ENCODE results near the gene NCOR1. TPM values are rescaled to one million over a fixed set of nuclear protein-coding genes. Genes with fewer than 3 reads are reported as not detected.

NCOR1 gene
- total RNA-seq, 1 experiment from 2014 or later: 83.8 TPM

- no TSS peak for BruUV-seq (replicated peaks)
- intact Hi-C loops (cut with micrococcal nuclease; ENCODE audit: unreplicated experiment) (loop anchor here (10.0 kb wide), 1 partner anchor 80 kb away; no protein-coding TSS in a partner anchor), in situ Hi-C loops (cut with HindIII; ENCODE audit: low pct_unique_long_range_greater_than_20kb, low sequenced_read_pairs) (no loop called here)
- Histone ChIP-seq H3K9me3 (ENCODE audit: control insufficient read depth, insufficient read depth, low read depth, low read length) (no peaks in the 10 kb centered on the region), H3K36me3 (ENCODE audit: control insufficient read depth, insufficient read depth, low read length) (peaks cover 10% of the 10 kb centered on the region), H3K4me3 (ENCODE audit: low read depth in 2 of 2, low read length in 2 of 2) (peak overlapping the region; percentile 74 to 76), H3K27ac (ENCODE audit: low read length) (peak overlapping the region; percentile 83), H3K27me3 (ENCODE audit: control insufficient read depth, insufficient read depth, low read length) (no peaks in the 10 kb centered on the region), H3K4me1 (ENCODE audit: control insufficient read depth, insufficient read depth, low read length) (peaks cover 12% of the 10 kb centered on the region; the same call in 1 of the 2 replicates)
- CTCF ChIA-PET: no interaction called here
- POLR2A ChIA-PET: no interaction called here
- no peak for DNase-seq (ENCODE audit: low read depth, low spot score)
- peak; percentile 20 for ATAC-seq
- TF ChIP-seq POLR2AphosphoS5 (IDR thresholded peaks at IDR 0.05; ENCODE audit: low read depth, low read length) (no peak), SIN3A (IDR thresholded peaks at IDR 0.05; ENCODE audit: borderline replicate concordance, insufficient read depth, low read depth, low read length) (0 out of 2 replicates have a peak, but pooled peaks have one; percentile 8)
Observed at GRCh38 chr17:16214190-16215001, 938 bp downstream of the NCOR1 start.

DNA sequence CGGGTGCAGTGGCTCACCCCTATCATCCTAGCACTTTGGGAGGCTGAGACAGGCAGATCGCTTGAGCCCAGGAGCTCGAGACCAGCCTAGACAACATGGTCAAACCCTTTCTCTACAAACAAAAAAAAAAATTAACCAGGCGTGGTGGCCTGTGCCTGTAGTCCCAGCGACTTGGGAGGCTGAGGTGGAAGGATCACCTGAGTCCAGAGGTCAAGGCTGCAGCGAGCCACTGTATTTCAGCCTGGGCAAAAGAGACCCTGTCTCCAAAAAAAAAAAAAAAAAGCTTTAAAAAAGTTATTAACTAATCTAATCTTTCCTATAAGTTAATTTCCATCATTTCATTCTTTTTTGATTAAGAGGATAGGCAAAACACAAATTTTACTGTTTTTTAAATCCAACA lies 2.5 kb downstream of the NCOR1 start:
- CTCF ChIA-PET: no interaction called here
- POLR2A ChIA-PET: interaction anchor here (0.6 kb wide), 1 partner anchor 146 kb away, joined by 4 read pairs; no protein-coding TSS in a partner anchor

More for the DNA sequence above, 2.5 kb downstream of the NCOR1 start:
- DNase-seq (ENCODE audit: low read depth, low spot score) (no peak), ATAC-seq (no peak)
- no peaks in the 10 kb centered on the region for H3K27me3 ChIP-seq (ENCODE audit: control insufficient read depth, insufficient read depth, low read length)
- intact Hi-C loops (cut with micrococcal nuclease; ENCODE audit: unreplicated experiment) (loop anchor here (10.0 kb wide), 1 partner anchor 82 kb away; no protein-coding TSS in a partner anchor), in situ Hi-C loops (cut with HindIII; ENCODE audit: low pct_unique_long_range_greater_than_20kb, low sequenced_read_pairs) (no loop called here)
- no peak for TF ChIP-seq POLR2AphosphoS5 (IDR thresholded peaks at IDR 0.05; ENCODE audit: low read depth, low read length)
- TF ChIP-seq TCF7L2 (IDR thresholded peaks at IDR 0.05; ENCODE audit: low read depth, low read length): no peak
- TF ChIP-seq SIN3A (IDR thresholded peaks at IDR 0.05; ENCODE audit: borderline replicate concordance, insufficient read depth, low read depth, low read length): no peak
- TF ChIP-seq, protein P1, sequence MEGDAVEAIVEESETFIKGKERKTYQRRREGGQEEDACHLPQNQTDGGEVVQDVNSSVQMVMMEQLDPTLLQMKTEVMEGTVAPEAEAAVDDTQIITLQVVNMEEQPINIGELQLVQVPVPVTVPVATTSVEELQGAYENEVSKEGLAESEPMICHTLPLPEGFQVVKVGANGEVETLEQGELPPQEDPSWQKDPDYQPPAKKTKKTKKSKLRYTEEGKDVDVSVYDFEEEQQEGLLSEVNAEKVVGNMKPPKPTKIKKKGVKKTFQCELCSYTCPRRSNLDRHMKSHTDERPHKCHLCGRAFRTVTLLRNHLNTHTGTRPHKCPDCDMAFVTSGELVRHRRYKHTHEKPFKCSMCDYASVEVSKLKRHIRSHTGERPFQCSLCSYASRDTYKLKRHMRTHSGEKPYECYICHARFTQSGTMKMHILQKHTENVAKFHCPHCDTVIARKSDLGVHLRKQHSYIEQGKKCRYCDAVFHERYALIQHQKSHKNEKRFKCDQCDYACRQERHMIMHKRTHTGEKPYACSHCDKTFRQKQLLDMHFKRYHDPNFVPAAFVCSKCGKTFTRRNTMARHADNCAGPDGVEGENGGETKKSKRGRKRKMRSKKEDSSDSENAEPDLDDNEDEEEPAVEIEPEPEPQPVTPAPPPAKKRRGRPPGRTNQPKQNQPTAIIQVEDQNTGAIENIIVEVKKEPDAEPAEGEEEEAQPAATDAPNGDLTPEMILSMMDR (IDR thresholded peaks at IDR 0.05): no peak
- no peak for TF ChIP-seq REST (IDR thresholded peaks at IDR 0.05; ENCODE audit: insufficient read depth in 1 of 2, low read depth in 2 of 2, low read length in 1 of 2)
- H3K27ac ChIP-seq (ENCODE audit: low read length): 0 out of 2 replicates have a peak overlapping the region, but pooled peaks have one; percentile 1
- H3K9me3 ChIP-seq (ENCODE audit: control insufficient read depth, insufficient read depth, low read depth, low read length): no peaks in the 10 kb centered on the region
- no TSS peak for BruUV-seq (replicated peaks)
- H3K4me1 ChIP-seq (ENCODE audit: control insufficient read depth, insufficient read depth, low read length): peaks cover 16% of the 10 kb centered on the region
- peaks cover 7% of the 10 kb centered on the region; the same call in 1 of the 2 replicates for H3K36me3 ChIP-seq (ENCODE audit: control insufficient read depth, insufficient read depth, low read length)
- H3K4me3 ChIP-seq (ENCODE audit: low read depth in 2 of 2, low read length in 2 of 2): peak overlapping the region; percentile 11 to 74; a peak in 2 of 4 replicates
